ENCODE results near the gene DDN. TPM values are rescaled to one million over a fixed set of nuclear protein-coding genes. Genes with fewer than 3 reads are reported as not detected.

The DDN gene
- under 1 TPM in 5 of 6 donors, not detected in 1; 0.12 to 0.52 (median 0.20) TPM for polyA plus RNA-seq (ENCODE audit: low read depth in 6 of 6)

DNA sequence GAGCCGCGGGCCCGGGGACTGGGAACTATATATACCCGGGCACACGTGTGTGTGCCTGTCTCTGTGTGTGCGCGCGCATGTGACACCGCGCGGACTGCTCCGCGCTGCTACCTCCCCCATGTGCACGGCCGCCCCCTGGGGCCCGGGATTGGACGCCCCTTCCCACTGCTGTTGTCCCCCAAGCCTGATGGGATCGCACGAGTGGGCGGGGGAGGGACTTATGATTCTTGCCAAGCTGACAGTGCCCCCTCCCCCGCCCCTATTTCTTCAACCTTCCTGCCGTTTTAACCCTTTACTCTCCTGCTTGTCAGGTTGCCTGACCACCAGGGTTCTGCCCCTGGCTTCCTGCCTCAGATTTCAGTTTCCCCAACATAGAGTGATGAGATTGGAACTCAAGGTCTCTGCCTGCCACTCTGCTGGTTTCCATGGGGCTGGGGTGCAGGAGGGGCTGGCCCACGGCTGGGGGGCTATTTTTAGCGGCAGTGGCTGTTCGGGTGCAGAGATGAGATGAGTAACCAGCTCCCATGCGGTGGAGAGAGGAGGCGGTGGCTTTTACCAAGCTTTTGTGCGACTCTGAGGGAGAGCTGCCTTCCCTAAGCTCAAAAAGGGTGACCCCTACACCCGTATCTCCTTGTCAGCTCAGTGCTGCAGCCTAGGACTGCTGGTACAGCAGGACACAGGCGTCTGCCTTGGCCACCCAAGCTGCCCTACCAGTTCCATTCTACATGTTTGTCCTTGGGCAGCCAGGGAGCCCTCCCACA is at the start of gene DDN:
TSS of gene DDN (minus strand) at position 5 of the 761 bp plus-strand sequence. CDS start 88 bp downstream, outside the sequence.
- Mint-ChIP-seq H3K4me3 (peak within 1 kb of the TSS; percentile 73 to 90 (median 84)), H3K27me3 (peaks cover 13 to 54% (median 46%) of the 10 kb centered on the region in 3 donors), H3K9me3 (no peaks in the 10 kb centered on the region), H3K4me1 (peaks cover 36 to 48% (median 46%) of the 10 kb centered on the region in 3 donors), H3K36me3 (peaks cover 19% of the 10 kb centered on the region in 2 donors), H3K27ac (peak within 1 kb of the TSS in 5 of 6 donors; percentile 58 to 89 (median 87))
- ATAC-seq (ENCODE audit: low read depth in 2 of 2) (peak; percentile 31 to 35), DNase-seq (peak; percentile 49)

DNA sequence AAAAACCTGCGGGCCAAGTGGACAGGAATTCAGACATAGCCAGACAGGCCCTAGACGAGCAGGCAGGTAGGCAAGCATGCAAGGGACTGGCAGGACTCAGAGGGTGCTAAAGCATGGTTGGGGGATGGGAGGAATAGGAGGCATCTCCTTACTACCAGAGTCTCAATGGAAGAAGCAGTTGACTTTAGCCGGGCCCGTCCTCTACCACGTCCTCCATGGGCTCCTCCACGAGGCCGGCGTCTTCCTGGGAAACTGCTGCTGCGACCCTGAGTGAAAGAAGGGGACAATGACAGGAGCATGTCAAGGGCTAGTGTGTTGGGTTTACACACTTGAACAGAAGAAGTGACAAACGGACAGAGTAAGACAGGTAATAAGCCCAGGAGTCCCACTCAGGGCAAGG is 49.8 kb upstream of the DDN start:
- H3K36me3 Mint-ChIP-seq = peaks cover 14 to 37% of the 10 kb centered on the region in 2 donors
- peaks cover 7 to 25% (median 19%) of the 10 kb centered on the region in 3 donors for H3K4me1 Mint-ChIP-seq
- DNase-seq (no peak), ATAC-seq (ENCODE audit: low read depth in 2 of 2) (no peak)
- H3K27ac Mint-ChIP-seq = peak overlapping the region in 1 of 6 donors; percentile 67
- no peaks in the 10 kb centered on the region for H3K9me3 Mint-ChIP-seq
- H3K4me3 Mint-ChIP-seq = no peak overlapping the region
- H3K27me3 Mint-ChIP-seq = no peaks in the 10 kb centered on the region

DNA sequence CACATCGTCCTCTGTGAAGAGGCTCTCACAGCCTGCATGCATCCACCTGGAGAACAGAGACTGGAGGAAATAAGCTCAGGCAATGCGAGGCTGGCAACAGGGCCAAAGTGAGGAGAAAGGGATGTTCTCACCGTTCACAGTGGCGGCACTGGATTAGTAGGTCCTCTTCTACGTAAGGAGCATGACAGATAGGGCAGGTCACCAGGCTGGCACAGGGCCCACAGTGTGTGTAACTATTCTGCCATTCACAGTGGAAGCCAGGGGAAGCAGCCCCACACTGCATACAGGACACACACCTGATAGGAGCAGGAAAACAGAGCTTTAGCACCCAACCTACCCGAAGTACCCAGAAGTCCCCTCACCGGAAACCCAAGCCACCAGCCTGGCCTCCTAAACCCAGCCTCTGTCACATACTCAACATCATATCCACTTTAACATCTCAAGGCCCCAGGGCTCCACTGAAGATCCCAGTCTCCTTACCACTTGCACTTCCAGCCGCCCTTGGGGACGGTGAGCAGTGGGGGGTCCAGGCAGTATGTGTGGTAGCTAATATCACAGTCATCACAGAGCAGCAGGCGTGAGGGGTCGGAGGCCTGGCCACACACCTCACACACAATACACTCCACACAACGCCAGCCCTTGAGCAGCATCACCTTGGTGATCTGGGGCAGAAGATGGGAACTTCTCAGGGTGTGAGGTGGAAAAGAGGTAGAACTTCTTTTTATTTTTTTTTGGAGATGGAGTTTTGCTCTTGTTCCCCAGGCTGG is 47.1 kb upstream of the DDN start:
- Mint-ChIP-seq H3K9me3 (no peaks in the 10 kb centered on the region), H3K36me3 (peaks cover 0 to 37% of the 10 kb centered on the region in 2 donors), H3K4me3 (no peak overlapping the region), H3K27ac (no peak overlapping the region), H3K4me1 (peaks cover 0 to 18% (median 13%) of the 10 kb centered on the region in 3 donors), H3K27me3 (no peaks in the 10 kb centered on the region)
- no peak for ATAC-seq (ENCODE audit: low read depth in 2 of 2)
- no peak for DNase-seq

DNA sequence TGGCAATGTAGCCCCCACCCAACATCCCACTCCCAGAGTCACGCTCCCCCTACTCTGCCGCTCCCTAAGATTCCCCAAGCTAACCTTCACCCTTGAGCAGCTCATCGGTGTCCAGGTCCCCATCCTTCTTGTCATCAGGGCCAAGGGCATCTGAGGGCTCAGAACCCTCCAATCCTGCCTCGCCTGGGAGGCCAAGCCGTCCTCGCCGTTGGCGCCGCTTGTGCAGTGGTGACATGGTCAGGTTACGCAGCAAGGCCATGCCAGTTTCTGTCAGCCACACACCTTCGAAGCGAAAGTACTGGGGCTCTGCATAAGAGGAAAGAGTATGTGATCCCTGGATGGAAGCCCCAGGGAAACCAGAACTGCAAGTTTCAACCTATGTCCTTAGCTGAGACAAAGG is 45.5 kb upstream of the DDN start:
- Mint-ChIP-seq H3K4me3 (no peak overlapping the region), H3K36me3 (peaks cover 0 to 31% of the 10 kb centered on the region in 2 donors), H3K9me3 (no peaks in the 10 kb centered on the region), H3K4me1 (peaks cover 0 to 13% (median 11%) of the 10 kb centered on the region in 3 donors), H3K27ac (no peak overlapping the region), H3K27me3 (no peaks in the 10 kb centered on the region)
- ATAC-seq (ENCODE audit: low read depth in 2 of 2) = no peak
- no peak for DNase-seq

DNA sequence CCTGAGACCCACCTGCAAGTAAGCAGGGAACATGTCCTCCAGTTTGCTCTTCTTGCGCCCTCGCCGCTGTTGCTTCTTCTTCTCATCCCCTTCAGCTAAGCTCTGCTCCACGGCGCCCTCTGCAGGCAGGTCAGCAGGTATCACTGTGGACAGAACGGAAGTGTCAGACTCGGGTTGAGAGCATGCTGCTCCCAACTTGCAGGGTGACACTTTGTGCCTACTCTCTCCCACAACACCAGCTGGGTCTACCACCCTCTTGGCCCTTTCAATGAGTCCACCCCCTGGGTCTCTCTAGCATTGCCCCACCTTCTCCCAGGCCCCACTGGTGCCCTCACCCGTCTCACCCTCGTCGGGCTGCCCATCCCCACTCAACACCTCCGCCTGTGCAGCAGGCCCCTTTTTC is 44.7 kb upstream of the DDN start:
- Mint-ChIP-seq H3K36me3 (peaks cover 2 to 31% of the 10 kb centered on the region in 2 donors), H3K4me3 (peak overlapping the region in 1 of 8 donors; percentile 22), H3K27me3 (no peaks in the 10 kb centered on the region)

DNA sequence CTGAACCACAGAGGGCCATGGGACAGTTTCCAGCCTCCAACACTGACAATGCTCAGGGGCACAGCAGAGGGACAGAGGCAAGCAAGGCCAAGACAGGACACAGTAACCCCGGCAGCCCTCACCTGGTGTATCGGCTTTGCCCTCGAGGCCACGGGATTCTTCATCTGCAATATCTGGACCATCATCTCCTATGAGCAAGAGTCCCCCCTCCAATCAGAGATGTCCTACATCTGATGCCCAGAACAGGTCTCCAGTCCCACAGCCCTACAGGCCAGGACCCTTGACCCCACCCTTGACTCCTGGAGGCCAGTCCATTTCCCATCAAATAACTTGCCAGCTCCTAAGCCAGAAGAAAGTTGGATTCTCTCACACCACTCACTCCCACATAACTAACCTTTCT is 44.1 kb upstream of the DDN start:
- DNase-seq (no peak), ATAC-seq (ENCODE audit: low read depth in 2 of 2) (no peak)
- Mint-ChIP-seq H3K27me3 (no peaks in the 10 kb centered on the region), H3K4me1 (peaks cover 0 to 13% (median 11%) of the 10 kb centered on the region in 3 donors), H3K36me3 (peaks cover 5 to 30% of the 10 kb centered on the region in 2 donors), H3K4me3 (no peak overlapping the region), H3K27ac (peak overlapping the region in 5 of 6 donors; percentile 26 to 83 (median 54)), H3K9me3 (no peaks in the 10 kb centered on the region)

More for the DNA sequence above, 44.7 kb upstream of the DDN start:
- ATAC-seq (ENCODE audit: low read depth in 2 of 2) (peak; percentile 85 to 89), DNase-seq (peak; percentile 64)
- peak overlapping the region in 5 of 6 donors; percentile 26 to 83 (median 47) for H3K27ac Mint-ChIP-seq
- no peaks in the 10 kb centered on the region for H3K9me3 Mint-ChIP-seq
- peaks cover 0 to 13% (median 11%) of the 10 kb centered on the region in 3 donors for H3K4me1 Mint-ChIP-seq

DNA sequence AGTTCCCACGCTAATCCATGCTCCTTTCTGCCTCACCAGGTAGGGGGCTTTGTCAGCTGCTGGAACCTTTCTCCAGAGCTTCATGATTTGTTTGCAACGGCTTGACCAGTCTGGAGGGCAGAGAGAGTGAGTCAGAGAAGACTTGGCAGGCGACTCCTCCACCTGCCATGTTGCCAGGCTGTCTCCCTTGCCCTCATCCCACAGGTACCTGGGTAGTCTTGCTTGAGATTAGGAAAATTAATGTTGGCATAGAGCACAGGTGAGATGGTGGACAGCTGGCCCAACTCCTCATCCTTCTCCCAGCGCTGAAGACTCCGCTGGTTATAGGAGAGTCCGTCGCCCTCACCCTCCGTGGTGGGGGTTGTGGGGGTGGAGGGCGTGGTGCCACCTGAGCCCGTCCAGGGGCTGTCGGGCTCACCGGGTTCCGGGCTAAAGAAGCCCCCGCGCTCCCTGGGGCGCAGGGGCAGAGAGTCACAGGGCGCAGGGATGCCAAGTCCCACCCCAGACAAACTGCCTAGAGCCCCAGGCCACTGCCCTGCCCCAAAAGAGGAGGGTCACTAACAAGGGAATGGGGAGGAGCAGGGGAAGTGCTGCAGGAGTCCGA is 42.8 kb upstream of the DDN start:
- Mint-ChIP-seq H3K9me3 (no peaks in the 10 kb centered on the region), H3K4me1 (peaks cover 0 to 13% (median 11%) of the 10 kb centered on the region in 3 donors), H3K36me3 (peaks cover 5 to 25% of the 10 kb centered on the region in 2 donors), H3K4me3 (no peak overlapping the region), H3K27me3 (no peaks in the 10 kb centered on the region), H3K27ac (peak overlapping the region in 1 of 6 donors; percentile 15)
- ATAC-seq (ENCODE audit: low read depth in 2 of 2) = no peak
- DNase-seq = no peak

DNA sequence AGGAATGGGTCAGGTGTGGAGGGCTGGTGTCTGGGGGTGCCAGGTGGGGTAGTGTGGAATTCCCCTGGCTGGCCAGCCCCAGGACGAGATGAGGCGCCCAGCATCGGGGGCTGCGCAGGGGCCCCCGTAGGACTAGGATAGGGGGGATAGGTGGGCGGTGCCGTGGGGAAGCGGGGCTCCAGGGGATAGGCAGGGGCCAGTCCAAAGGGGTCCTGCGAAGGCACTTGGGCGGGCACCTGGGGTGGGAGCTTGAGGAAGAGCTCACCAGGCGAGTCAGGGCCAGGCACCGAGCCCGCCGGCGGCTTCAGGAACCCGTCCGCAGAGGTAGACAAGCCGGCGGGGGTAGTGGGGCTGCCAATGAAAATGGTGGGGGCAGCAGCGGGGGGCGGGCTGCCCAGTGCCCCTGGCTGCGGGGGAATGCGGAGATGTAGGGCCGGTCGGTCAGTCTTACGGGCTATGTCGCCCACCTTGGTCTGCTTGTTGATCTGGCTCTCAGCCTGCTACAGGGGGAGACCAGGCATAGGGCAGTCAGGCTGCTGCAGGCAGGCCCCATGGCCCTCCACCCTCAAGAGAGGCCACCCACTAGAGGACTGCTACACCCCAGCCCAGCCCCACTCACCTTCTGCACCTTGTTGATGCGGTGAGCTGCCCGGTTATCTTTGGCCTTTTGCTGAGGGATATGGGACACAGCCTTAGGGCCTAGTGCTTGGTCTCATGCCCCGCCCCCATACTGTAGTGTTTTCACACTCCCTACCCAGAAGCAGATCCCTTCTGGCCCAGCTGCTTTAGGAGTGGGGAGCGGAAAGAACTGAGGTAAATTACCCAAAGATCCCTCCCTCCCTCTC is 42.1 kb upstream of the DDN start:
- DNase-seq = no peak
- Mint-ChIP-seq H3K9me3 (no peaks in the 10 kb centered on the region), H3K4me3 (no peak overlapping the region), H3K27me3 (no peaks in the 10 kb centered on the region), H3K36me3 (peaks cover 5 to 32% of the 10 kb centered on the region in 2 donors), H3K27ac (peak overlapping the region in 1 of 6 donors; percentile 59), H3K4me1 (peaks cover 0 to 15% (median 13%) of the 10 kb centered on the region in 3 donors)
- no peak for ATAC-seq (ENCODE audit: low read depth in 2 of 2)

DNA sequence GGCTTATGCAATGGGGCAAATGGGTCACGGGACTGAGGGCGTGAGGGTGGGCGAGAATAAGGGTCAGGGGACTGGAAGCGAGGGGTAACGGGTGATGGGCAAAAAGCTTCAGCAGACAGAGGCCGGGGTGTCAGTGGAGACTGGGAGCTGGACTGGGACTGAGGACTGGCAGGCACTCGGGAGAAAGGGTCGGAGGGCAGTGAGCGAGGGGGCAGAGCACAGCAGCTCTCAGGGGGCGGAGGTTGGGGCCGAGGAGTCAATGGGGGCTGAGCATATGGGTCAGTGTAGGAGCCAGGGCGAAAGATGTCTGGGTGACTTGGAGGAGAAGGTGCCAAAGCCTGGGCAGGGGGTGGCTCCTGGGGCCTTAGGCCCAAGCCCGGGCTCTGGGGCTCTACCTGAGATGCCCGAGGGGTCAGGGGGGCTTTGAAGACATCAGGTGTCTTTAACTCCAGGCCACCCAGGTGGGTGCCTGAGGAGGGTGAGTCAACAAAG is 41.2 kb upstream of the DDN start:
- Mint-ChIP-seq H3K4me1 (peaks cover 0 to 15% (median 13%) of the 10 kb centered on the region in 3 donors), H3K27ac (peak overlapping the region in 1 of 6 donors; percentile 57), H3K27me3 (no peaks in the 10 kb centered on the region), H3K4me3 (no peak overlapping the region), H3K9me3 (no peaks in the 10 kb centered on the region), H3K36me3 (peaks cover 5 to 32% of the 10 kb centered on the region in 2 donors)
- ATAC-seq (ENCODE audit: low read depth in 2 of 2) = no peak
- no peak for DNase-seq

DNA sequence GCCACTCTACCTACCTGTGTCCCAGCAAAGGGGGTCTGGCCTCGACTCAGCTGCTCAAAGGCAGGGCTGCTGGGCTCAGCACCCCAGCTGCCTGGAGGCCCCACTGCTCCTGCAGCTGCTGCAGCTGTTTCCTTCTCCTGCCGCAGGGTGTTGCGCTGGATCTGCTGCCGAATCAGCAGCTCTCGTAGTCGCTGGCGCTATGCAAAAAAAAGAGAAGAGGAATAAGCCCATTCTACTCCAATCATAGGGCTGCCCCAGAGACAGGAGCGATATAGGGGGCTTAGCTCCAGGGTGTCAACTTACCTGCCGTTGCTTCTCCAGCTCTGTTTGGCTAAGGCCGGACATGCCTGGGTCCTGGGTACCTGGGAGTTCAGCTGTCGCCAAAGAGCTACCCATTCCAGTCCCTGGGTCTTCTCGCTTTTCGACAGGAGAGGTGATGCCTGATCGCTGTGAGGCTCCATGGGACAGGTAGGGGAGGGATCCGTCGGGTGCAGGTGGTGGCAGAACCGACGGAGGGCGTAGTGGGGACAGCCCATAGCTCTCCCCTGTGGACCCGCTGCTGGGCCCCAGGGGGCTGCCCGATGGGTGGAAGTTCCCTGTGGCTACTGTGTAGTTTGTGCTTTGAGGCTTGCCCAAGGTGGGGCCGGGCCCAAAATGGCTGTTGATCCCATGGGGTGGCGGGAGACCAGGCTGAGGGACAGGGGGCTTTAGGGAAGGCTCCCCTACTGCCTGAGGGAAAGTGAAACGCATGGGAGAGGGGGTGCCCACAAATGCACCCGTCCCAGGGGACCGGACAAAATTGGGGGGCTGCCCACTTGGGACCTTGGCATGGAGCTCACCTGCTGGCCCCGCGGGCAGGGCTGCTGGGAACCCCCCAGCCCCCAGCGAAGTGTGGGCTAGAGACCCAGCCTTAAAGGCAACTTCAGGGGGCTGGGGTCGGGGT is 40.5 kb upstream of the DDN start:
- Mint-ChIP-seq H3K27me3 (no peaks in the 10 kb centered on the region), H3K4me1 (peaks cover 0 to 14% (median 11%) of the 10 kb centered on the region in 3 donors), H3K27ac (no peak overlapping the region), H3K4me3 (no peak overlapping the region), H3K9me3 (no peaks in the 10 kb centered on the region), H3K36me3 (peaks cover 5 to 29% of the 10 kb centered on the region in 2 donors)
- ATAC-seq (ENCODE audit: low read depth in 2 of 2) = no peak
- no peak for DNase-seq

DNA sequence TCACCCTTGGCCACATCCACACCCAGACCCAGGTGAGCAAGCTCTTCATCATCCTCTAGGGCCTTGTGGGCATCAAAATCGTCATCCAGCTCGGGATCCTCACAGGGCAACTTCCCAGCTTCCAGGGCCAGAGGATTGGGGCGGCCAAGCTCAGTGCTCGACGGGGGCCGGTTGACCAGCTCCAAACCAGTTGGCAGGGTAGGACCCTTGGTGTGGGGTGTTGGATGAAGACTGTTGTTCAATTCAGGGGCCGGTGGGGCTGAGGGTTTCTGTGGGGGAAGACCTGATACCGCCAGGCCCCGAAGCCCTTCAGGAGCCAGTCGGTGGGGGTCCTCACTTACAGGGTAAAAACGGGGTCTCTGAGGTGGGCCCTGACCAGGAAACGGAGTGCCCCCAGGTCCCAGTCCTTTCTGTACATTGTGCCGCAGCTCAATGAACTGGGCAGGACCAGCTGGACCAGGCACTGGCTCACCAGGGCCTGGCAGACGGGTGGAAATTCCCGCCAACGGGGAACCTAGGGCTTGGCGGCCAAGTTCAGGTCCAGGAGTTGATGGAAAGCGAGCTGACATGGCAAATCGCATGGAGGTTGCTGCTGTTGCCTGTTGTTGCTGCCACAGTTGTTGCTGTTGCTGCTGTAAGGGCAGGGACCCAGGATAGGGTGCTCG is 39.2 kb upstream of the DDN start:
- Mint-ChIP-seq H3K4me1 (peaks cover 0 to 5% (median 4%) of the 10 kb centered on the region in 3 donors), H3K9me3 (no peaks in the 10 kb centered on the region), H3K36me3 (peaks cover 5 to 23% of the 10 kb centered on the region in 2 donors), H3K4me3 (no peak overlapping the region), H3K27ac (peak overlapping the region in 3 of 6 donors; percentile 52 to 68 (median 61)), H3K27me3 (no peaks in the 10 kb centered on the region)
- no peak for ATAC-seq (ENCODE audit: low read depth in 2 of 2)
- DNase-seq = no peak

Measured in naive B cell (primary cell).